Mesenteric fat pad (tissue), 1 donor: ENCODE data around the gene RPRML. TPM values are rescaled to one million over a fixed set of nuclear protein-coding genes. Genes with fewer than 3 reads are reported as not detected.

Experiments
- DNase-seq: peaks from one replicate; pipeline ENCODE4 v3.0.0-alpha.2; 2020; ENCODE audit warnings: low spot score
- microRNA-seq: library from miRNA; unstranded; fragments of <30 nt; microRNA quantifications from one replicate; pipeline ENCODE4 v1.2.0, GENCODE V29; 2020; ENCODE audit warnings: borderline number of aligned reads
- total RNA-seq: library from RNA; stranded (reverse); fragmentation: NEBNext Ultra II Directional; extraction: Animal tissue kit (Norgen Biotek cat#: 25700); gene quantifications from one replicate; pipeline ENCODE4 v1.2.1, GENCODE V29; 2021
- donor health status: DM: yes; HTN: yes; CAD: no.

RPRML gene
- total RNA-seq, 1 donor from 2014 or later: not detected

DNA sequence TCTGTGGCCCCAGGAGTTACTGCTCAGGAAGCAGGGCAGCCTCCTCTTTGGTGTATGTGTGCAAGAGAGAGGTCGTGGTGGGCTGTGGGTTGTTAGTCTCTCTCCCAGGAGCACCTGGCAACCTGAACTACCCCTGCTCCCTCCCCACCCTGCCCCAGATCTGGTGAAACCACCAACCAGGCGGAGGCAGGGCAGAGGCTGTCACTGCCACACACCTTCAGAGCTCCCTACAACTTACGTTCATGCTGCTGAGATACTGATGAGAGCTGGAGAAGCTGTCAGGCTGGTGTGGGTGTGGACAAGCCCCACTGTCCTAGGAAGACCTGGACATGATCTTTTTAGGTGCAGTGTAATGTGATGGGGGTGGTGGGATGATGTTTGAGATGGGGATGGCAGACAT is 31.8 kb downstream of the RPRML start:
- DNase-seq: no peak

DNA sequence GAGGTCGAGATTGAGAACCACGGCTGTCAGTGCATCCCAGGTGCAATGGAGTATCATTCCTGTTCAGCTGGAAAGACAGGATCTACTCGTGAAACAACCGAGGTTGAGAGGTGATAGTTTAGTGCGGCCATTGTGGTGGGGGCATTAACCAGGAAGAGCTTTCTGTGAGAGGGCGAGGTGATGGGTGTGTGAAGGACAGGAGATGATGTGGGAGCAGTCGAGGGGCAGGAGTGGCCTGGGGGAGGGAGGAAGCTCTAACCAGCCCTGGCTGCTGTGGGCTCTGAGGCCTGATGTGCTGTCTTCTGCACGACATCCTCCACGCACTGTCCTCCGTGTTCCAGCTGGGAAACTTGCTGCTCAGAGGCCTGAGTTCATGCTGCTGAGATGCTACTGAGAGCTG is 34.1 kb downstream of the RPRML start:
- DNase-seq: no peak

GRCh38 chr17:46943501-46944393 is 35.3 kb downstream of the RPRML start:
- no peak for DNase-seq

DNA sequence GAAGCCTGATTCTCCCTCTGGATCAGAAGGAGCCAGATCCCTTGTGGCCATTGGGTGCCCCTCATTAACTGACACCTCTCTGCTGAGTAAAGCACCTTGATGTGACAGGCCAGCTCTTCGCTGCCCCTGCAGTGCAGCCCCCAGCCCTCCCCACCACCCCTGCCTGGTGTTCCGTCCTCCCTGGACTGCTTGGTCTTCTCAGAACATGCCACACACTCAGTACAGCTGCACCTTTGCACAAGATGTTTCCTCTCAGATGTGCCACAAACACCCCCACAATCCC is 35.9 kb downstream of the RPRML start:
- no peak for DNase-seq

- DNase-seq: no peak
Observed at GRCh38 chr17:46942441-46943217, 36.4 kb downstream of the RPRML start.

DNA sequence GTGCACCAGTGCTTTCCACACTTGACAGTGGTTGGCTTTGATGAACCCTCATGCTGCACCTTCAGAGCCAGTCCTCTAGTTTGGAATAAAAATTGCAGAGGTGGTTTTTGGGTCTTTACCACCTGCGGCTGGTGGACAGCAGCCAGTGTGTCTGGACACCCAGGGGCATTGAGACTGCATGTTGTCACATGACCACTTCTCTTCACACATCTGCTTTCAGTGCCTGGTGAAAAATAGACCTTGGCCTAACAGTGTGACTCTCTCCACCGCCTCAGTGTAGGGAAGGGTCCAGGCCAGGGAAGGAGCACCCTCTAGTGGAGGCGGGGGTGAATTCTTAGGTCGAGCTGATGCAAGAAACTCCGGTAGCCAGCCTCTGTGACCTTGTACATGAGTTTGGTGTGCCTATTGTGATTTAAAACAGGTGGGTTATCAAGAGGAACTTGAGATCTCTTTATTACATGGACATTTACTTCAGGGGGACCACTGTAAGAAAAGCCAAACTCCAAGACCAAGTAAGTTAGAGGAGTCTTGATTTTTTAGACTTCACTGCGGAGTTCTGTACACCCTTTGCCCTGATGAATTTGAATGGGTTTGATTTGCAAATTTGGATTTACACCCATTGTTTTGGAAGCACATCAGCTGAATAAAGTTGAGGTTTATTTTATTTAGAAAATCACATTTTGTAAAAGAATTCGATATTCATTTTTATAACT is 38.2 kb downstream of the RPRML start:
- no peak for DNase-seq

- no peak for DNase-seq
Observed at GRCh38 chr17:46935658-46936266, 43.3 kb downstream of the RPRML start.

DNA sequence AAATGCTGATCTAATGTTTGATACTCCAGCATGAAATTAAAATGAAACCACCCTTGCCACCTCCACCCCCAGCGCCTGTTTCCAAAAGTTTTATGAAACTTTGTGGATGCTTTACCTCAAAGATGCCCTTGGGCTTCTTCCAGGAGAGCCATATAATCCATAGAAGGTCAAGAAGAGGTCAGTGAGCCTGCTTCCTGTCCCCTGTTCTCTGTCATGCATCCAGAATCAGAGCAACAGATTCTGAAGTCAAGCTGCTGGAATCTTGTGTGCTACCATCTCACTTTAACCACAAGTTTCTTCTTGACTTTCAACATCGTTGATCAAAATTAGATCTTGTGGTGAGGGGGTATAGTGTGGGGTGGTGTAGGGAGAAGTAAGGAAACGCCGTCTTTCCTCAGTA is 47.5 kb downstream of the RPRML start:
- no peak for DNase-seq

GRCh38 chr17:46930051-46930450 is 49.0 kb downstream of the RPRML start:
- no peak for DNase-seq

GRCh38 chr17:46929413-46929812 is 49.6 kb downstream of the RPRML start:
- DNase-seq: no peak

DNA sequence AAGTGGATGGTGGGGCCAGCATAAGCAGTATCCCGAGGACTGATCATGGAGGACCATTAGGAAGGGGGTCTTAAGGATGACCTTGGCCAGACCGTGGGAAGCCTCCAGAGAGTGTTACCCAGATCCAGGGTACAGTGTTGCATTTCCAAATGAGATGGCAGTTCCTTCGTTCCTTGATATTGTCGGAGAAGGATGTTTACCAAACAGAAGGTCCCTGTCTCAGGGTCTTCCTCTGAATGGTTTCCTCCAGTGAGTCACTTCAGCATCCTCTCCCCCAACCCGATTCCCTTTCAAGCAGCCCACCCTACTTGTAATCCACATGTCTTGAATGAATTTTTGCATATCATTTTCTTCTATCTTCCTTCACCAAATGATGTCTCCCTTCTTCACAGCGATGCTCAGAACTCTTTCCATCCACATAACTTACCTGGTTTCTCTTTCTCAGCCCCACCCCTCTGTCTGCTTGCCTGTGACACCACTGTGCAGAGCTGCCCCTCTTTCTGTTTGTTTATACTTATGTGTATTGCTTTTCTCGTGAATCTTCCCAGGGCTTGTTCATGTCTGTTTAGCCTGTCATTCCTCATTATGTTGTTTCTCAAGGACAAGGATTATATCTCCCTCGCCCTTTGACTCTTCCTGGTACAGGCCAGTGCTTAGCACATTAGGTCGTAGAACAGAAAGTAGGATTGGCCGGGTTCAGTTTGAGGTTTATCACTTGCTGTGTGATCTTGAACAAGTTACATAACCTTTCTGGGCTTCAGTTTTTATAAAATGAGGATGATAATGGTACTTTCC is 50.4 kb downstream of the RPRML start:
- no peak for DNase-seq

Small RNAs within 50 kb of the gene (microRNA-seq; reads per million reads assigned to microRNA genes)
- not detected for gene MIR5089

Other genes starting within 250 kb of the RPRML start
- gene WNT3, start 160.6 kb downstream of the RPRML start, total RNA-seq: 1.9 TPM
- 0.74 TPM for gene WNT9B, start 127.7 kb downstream of the RPRML start, total RNA-seq
- 60.8 TPM for gene GOSR2, start 56.1 kb downstream of the RPRML start, total RNA-seq
- 124 TPM for gene CDC27, start 210.0 kb upstream of the RPRML start, total RNA-seq
- gene MYL4, start 230.1 kb upstream of the RPRML start, total RNA-seq: 1.5 TPM